ENCODE results near the gene BCL2L15. TPM values are rescaled to one million over a fixed set of nuclear protein-coding genes. Genes with fewer than 3 reads are reported as not detected.

Gene BCL2L15
- polyA plus RNA-seq, 1 donor (not counting 4 experiments of a cell fraction or from before 2014, with no cell fraction given), result 0.08 TPM

DNA sequence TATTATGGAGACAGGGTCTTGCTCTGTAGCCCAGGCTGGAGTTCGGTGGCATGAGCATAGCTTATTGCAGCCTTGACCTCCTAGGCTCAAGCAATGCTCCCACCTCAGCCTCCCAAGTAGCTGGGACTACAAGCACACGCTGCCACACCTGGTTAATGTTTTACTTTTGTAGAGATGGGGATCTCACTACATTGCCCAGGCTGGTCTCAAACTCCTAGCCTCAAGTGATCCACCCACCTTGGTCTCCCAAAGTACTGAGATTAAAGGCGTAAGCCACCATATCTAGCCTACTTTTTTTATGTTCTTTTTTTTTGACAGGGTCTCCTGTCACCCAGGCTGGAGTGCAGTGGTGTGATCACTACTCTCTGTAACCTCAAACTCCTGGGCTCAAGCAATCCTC, 5.9 kb upstream of the BCL2L15 start:
- Histone ChIP-seq H3K4me1 (ENCODE audit: control insufficient read depth, extremely low read depth, insufficient read depth, low read length) (peaks cover 3% of the 10 kb centered on the region), H3K36me3 (ENCODE audit: control insufficient read depth in 2 of 2, extremely low read depth in 1 of 2, insufficient read depth in 2 of 2, low read length in 2 of 2) (peaks cover 6 to 9% of the 10 kb centered on the region in 2 experiments), H3K4me2 (ENCODE audit: control insufficient read depth, extremely low read depth, insufficient read depth, low read depth, low read length) (no peak overlapping the region), H4K20me1 (ENCODE audit: control insufficient read depth, extremely low read depth, insufficient read depth, low read length) (no peaks in the 10 kb centered on the region), H3K9ac (ENCODE audit: control insufficient read depth, extremely low read depth, insufficient read depth, low read length) (no peak overlapping the region), H2AFZ (ENCODE audit: control insufficient read depth, low read length) (no peak overlapping the region), H3K9me3 (ENCODE audit: control insufficient read depth, low read depth, low read length) (no peaks in the 10 kb centered on the region), H3K27ac (ENCODE audit: control insufficient read depth, insufficient read depth, low read length) (no peak overlapping the region), H3K79me2 (ENCODE audit: control insufficient read depth, insufficient read depth, low read length) (no peaks in the 10 kb centered on the region), H3K27me3 (ENCODE audit: control insufficient read depth, extremely low read depth, insufficient read depth, low read length) (no peaks in the 10 kb centered on the region), H3K4me3 (ENCODE audit: control insufficient read depth in 2 of 3, extremely low read depth in 1 of 3, insufficient read depth in 2 of 3, low read depth in 1 of 3, low read length in 3 of 3) (no peak overlapping the region), H3K9me1 (ENCODE audit: control insufficient read depth, extremely low read depth, insufficient read depth, low read length) (no peaks in the 10 kb centered on the region)
- FAIRE-seq, result no peak
- TF ChIP-seq, protein P1, sequence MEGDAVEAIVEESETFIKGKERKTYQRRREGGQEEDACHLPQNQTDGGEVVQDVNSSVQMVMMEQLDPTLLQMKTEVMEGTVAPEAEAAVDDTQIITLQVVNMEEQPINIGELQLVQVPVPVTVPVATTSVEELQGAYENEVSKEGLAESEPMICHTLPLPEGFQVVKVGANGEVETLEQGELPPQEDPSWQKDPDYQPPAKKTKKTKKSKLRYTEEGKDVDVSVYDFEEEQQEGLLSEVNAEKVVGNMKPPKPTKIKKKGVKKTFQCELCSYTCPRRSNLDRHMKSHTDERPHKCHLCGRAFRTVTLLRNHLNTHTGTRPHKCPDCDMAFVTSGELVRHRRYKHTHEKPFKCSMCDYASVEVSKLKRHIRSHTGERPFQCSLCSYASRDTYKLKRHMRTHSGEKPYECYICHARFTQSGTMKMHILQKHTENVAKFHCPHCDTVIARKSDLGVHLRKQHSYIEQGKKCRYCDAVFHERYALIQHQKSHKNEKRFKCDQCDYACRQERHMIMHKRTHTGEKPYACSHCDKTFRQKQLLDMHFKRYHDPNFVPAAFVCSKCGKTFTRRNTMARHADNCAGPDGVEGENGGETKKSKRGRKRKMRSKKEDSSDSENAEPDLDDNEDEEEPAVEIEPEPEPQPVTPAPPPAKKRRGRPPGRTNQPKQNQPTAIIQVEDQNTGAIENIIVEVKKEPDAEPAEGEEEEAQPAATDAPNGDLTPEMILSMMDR (optimal IDR thresholded peaks at IDR 0.05 in 1 of 3, IDR thresholded peaks at IDR 0.05 in 1 of 3, conservative IDR thresholded peaks at IDR 0.05 in 1 of 3; ENCODE audit: extremely low read depth in 1 of 3, insufficient read depth in 2 of 3, low read length in 3 of 3), result no peak
- no peak for TF ChIP-seq EZH2 (IDR thresholded peaks at IDR 0.05; ENCODE audit: low read length)
- no peak for DNase-seq (ENCODE audit: low read depth, low spot score)
- dilution Hi-C loops (cut with MboI; ENCODE audit: extremely low pct_ligation_motif_present, low sequenced_read_pairs), result no loop called here

DNA sequence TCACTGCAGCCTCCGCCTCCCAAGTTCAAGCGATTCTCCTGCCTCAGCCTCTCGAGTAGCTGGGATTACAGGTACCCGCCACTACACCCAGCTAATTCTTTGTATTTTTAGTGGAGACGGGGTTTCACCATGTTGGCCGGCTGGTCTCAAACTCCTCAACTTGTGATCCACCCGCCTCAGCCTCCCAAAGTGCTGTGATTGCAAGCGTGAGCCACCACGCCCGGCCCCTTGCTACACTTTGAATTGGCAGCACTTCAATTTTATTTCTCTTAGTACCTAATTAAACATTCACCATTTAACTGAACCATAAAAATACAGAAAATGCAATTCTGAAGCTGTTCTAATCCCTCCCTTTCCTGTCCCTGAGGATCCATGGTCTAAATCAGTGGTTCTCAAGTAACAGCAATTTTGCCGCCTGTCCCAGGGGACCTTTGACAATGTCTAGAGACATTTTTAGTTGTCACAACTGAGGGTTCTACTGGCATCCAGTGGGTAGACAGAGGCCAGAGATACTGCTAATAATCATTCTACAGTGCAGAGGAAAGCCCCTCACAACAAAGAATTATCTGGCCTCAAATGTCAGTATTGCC, 4.3 kb upstream of the BCL2L15 start:
- no peaks in the 10 kb centered on the region for H3K79me2 ChIP-seq (ENCODE audit: control insufficient read depth, insufficient read depth, low read length)
- TF ChIP-seq EZH2 (IDR thresholded peaks at IDR 0.05; ENCODE audit: low read length), result no peak
- TF ChIP-seq, protein P1 (optimal IDR thresholded peaks at IDR 0.05 in 1 of 3, IDR thresholded peaks at IDR 0.05 in 1 of 3, conservative IDR thresholded peaks at IDR 0.05 in 1 of 3; ENCODE audit: extremely low read depth in 1 of 3, insufficient read depth in 2 of 3, low read length in 3 of 3), result no peak
- H4K20me1 ChIP-seq (ENCODE audit: control insufficient read depth, extremely low read depth, insufficient read depth, low read length), result no peaks in the 10 kb centered on the region
- DNase-seq (ENCODE audit: low read depth, low spot score), result no peak
- H3K4me1 ChIP-seq (ENCODE audit: control insufficient read depth, extremely low read depth, insufficient read depth, low read length), result peaks cover 11% of the 10 kb centered on the region
- FAIRE-seq, result no peak
- no peak overlapping the region for H3K4me3 ChIP-seq (ENCODE audit: control insufficient read depth in 2 of 3, extremely low read depth in 1 of 3, insufficient read depth in 2 of 3, low read depth in 1 of 3, low read length in 3 of 3)
- no peaks in the 10 kb centered on the region for H3K9me3 ChIP-seq (ENCODE audit: control insufficient read depth, low read depth, low read length)
- H3K9ac ChIP-seq (ENCODE audit: control insufficient read depth, extremely low read depth, insufficient read depth, low read length), result no peak overlapping the region
- peaks cover 0 to 4% of the 10 kb centered on the region in 2 experiments for H3K36me3 ChIP-seq (ENCODE audit: control insufficient read depth in 2 of 2, extremely low read depth in 1 of 2, insufficient read depth in 2 of 2, low read length in 2 of 2)
- H3K27ac ChIP-seq (ENCODE audit: control insufficient read depth, insufficient read depth, low read length), result no peak overlapping the region
- H3K9me1 ChIP-seq (ENCODE audit: control insufficient read depth, extremely low read depth, insufficient read depth, low read length), result no peaks in the 10 kb centered on the region
- H2AFZ ChIP-seq (ENCODE audit: control insufficient read depth, low read length), result no peak overlapping the region
- H3K27me3 ChIP-seq (ENCODE audit: control insufficient read depth, extremely low read depth, insufficient read depth, low read length), result no peaks in the 10 kb centered on the region
- dilution Hi-C loops (cut with MboI; ENCODE audit: extremely low pct_ligation_motif_present, low sequenced_read_pairs), result no loop called here
- H3K4me2 ChIP-seq (ENCODE audit: control insufficient read depth, extremely low read depth, insufficient read depth, low read depth, low read length), result no peak overlapping the region
